ENCODE data around the gene DCST1. TPM values are rescaled to one million over a fixed set of nuclear protein-coding genes. Genes with fewer than 3 reads are reported as not detected.
A peak's percentile ranks its signal among the peaks of the same experiment; 100 is the strongest.

Gene DCST1
- total and polyA plus RNA-seq, 4 donors, result not detected

DNA sequence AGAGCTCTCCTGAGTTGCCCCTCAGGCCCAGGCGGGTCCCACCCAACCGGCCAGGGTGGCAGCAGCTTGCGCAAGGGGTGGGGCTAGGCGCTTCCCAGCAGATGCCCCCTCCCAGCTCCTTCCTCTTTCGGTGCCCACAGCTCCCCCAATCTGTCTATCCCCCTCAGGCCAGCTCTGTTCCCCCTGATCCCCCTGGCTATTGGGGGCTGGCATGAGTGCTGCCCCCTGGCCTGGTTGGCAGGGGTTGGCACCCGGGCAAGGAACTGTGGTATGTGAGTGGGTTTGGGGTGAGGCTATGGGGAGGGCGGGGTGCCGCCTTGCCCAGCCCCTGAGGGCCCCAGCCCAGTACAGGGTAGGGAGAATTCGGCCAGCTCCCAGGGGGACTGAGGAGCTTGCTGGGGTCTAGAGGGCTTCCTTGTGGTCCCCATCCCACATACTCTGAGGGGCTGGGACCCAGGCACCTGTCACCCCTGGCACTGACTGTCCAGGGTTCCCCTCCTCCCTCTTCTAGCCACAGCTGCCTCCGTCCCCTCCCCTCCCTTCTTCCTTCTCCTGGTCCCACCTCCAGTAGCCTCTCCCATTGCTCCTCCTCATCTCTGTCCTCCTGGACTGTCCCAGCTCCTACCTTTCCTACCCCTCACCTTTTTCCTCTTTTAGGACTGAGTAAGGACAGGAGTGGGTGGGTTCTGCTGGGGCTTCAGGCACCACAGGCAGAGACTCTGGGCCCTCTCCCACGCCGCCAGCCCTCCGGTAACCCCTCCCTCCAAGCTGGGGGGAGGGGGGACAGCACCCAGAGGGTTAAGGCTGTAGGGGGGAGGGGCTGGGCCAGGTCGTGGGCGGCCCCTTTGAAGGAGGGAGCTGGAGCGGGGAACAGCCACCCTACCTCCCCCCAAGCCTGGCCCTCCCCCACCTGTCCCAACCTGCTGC, 25.3 kb upstream of the DCST1 start:
- Histone ChIP-seq H3K27me3 (ENCODE audit: control insufficient read depth in 4 of 4, insufficient read depth in 4 of 4, low read length in 3 of 4) (no peaks in the 10 kb centered on the region), H3K4me3 (ENCODE audit: low read depth in 1 of 3, low read length in 3 of 3) (peak overlapping the region in 1 of 3 donors; percentile 13), H3K36me3 (ENCODE audit: control insufficient read depth in 4 of 4, insufficient read depth in 3 of 4, low read depth in 1 of 4, low read length in 3 of 4) (no peaks in the 10 kb centered on the region), H3K9me3 (ENCODE audit: control insufficient read depth in 4 of 4, low read length in 3 of 4) (no peaks in the 10 kb centered on the region), H3K4me1 (ENCODE audit: control insufficient read depth in 4 of 4, insufficient read depth in 4 of 4, low read length in 3 of 4) (peaks cover 63 to 91% (median 82%) of the 10 kb centered on the region in 4 donors), H3K27ac (ENCODE audit: low read depth in 1 of 2, low read length in 2 of 2) (peak overlapping the region; percentile 87 to 99), H3K9ac (ENCODE audit: low read depth in 1 of 2, low read length in 2 of 2) (peak overlapping the region in 1 of 2 donors; percentile 14)
- DNase-seq (ENCODE audit: low spot score), result no peak
- TF ChIP-seq RXRA (IDR thresholded peaks at IDR 0.05), result no peak
- no peak for TF ChIP-seq FOXA2 (IDR thresholded peaks at IDR 0.05)
- TF ChIP-seq, protein P1, sequence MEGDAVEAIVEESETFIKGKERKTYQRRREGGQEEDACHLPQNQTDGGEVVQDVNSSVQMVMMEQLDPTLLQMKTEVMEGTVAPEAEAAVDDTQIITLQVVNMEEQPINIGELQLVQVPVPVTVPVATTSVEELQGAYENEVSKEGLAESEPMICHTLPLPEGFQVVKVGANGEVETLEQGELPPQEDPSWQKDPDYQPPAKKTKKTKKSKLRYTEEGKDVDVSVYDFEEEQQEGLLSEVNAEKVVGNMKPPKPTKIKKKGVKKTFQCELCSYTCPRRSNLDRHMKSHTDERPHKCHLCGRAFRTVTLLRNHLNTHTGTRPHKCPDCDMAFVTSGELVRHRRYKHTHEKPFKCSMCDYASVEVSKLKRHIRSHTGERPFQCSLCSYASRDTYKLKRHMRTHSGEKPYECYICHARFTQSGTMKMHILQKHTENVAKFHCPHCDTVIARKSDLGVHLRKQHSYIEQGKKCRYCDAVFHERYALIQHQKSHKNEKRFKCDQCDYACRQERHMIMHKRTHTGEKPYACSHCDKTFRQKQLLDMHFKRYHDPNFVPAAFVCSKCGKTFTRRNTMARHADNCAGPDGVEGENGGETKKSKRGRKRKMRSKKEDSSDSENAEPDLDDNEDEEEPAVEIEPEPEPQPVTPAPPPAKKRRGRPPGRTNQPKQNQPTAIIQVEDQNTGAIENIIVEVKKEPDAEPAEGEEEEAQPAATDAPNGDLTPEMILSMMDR (IDR thresholded peaks at IDR 0.05; ENCODE audit: low read depth, low read length, missing input control), result no peak
- no peak for TF ChIP-seq FOXA1 (IDR thresholded peaks at IDR 0.05)
- no peak for TF ChIP-seq NR2F2 (IDR thresholded peaks at IDR 0.05)
- TF ChIP-seq HNF4A (conservative IDR thresholded peaks at IDR 0.05), result no peak
- no peak for TF ChIP-seq RAD21 (IDR thresholded peaks at IDR 0.05)
- TF ChIP-seq, protein P2, sequence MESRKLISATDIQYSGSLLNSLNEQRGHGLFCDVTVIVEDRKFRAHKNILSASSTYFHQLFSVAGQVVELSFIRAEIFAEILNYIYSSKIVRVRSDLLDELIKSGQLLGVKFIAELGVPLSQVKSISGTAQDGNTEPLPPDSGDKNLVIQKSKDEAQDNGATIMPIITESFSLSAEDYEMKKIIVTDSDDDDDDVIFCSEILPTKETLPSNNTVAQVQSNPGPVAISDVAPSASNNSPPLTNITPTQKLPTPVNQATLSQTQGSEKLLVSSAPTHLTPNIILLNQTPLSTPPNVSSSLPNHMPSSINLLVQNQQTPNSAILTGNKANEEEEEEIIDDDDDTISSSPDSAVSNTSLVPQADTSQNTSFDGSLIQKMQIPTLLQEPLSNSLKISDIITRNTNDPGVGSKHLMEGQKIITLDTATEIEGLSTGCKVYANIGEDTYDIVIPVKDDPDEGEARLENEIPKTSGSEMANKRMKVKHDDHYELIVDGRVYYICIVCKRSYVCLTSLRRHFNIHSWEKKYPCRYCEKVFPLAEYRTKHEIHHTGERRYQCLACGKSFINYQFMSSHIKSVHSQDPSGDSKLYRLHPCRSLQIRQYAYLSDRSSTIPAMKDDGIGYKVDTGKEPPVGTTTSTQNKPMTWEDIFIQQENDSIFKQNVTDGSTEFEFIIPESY (IDR thresholded peaks at IDR 0.05), result no peak
- TF ChIP-seq SP1 (IDR thresholded peaks at IDR 0.05), result no peak
- TF ChIP-seq YY1 (IDR thresholded peaks at IDR 0.05), result no peak
- TF ChIP-seq, protein P3, sequence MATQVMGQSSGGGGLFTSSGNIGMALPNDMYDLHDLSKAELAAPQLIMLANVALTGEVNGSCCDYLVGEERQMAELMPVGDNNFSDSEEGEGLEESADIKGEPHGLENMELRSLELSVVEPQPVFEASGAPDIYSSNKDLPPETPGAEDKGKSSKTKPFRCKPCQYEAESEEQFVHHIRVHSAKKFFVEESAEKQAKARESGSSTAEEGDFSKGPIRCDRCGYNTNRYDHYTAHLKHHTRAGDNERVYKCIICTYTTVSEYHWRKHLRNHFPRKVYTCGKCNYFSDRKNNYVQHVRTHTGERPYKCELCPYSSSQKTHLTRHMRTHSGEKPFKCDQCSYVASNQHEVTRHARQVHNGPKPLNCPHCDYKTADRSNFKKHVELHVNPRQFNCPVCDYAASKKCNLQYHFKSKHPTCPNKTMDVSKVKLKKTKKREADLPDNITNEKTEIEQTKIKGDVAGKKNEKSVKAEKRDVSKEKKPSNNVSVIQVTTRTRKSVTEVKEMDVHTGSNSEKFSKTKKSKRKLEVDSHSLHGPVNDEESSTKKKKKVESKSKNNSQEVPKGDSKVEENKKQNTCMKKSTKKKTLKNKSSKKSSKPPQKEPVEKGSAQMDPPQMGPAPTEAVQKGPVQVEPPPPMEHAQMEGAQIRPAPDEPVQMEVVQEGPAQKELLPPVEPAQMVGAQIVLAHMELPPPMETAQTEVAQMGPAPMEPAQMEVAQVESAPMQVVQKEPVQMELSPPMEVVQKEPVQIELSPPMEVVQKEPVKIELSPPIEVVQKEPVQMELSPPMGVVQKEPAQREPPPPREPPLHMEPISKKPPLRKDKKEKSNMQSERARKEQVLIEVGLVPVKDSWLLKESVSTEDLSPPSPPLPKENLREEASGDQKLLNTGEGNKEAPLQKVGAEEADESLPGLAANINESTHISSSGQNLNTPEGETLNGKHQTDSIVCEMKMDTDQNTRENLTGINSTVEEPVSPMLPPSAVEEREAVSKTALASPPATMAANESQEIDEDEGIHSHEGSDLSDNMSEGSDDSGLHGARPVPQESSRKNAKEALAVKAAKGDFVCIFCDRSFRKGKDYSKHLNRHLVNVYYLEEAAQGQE (IDR thresholded peaks at IDR 0.05), result no peak
- TF ChIP-seq GABPA (IDR thresholded peaks at IDR 0.05 in 1 of 2, conservative IDR thresholded peaks at IDR 0.05 in 1 of 2), result no peak
- TF ChIP-seq, protein P4, sequence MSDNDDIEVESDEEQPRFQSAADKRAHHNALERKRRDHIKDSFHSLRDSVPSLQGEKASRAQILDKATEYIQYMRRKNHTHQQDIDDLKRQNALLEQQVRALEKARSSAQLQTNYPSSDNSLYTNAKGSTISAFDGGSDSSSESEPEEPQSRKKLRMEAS (IDR thresholded peaks at IDR 0.05), result no peak
- no peak for TF ChIP-seq EGR1 (IDR thresholded peaks at IDR 0.05; ENCODE audit: low read depth in 2 of 2)
- TF ChIP-seq, protein P5, sequence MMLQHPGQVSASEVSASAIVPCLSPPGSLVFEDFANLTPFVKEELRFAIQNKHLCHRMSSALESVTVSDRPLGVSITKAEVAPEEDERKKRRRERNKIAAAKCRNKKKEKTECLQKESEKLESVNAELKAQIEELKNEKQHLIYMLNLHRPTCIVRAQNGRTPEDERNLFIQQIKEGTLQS (IDR thresholded peaks at IDR 0.05), result no peak
- TF ChIP-seq TAF1 (conservative IDR thresholded peaks at IDR 0.05), result no peak
- TF ChIP-seq HNF4G (IDR thresholded peaks at IDR 0.05), result no peak
- no peak for TF ChIP-seq JUND (IDR thresholded peaks at IDR 0.05)
- WGBS, result 54% methylated on average over 16 of the region's 16 CpGs

Data from liver (tissue), 9 donors.